Raji (cell line): ENCODE results near the gene ARRB1.

Source experiments
- POLR2A ChIP-seq: IDR thresholded peaks from 2 replicates; pipeline ENCODE4 v1.6.1; 2011; ENCODE audit warnings: low read depth, low read length, control low read depth; ENCODE audit not compliant: insufficient read depth

Gene ARRB1

DNA sequence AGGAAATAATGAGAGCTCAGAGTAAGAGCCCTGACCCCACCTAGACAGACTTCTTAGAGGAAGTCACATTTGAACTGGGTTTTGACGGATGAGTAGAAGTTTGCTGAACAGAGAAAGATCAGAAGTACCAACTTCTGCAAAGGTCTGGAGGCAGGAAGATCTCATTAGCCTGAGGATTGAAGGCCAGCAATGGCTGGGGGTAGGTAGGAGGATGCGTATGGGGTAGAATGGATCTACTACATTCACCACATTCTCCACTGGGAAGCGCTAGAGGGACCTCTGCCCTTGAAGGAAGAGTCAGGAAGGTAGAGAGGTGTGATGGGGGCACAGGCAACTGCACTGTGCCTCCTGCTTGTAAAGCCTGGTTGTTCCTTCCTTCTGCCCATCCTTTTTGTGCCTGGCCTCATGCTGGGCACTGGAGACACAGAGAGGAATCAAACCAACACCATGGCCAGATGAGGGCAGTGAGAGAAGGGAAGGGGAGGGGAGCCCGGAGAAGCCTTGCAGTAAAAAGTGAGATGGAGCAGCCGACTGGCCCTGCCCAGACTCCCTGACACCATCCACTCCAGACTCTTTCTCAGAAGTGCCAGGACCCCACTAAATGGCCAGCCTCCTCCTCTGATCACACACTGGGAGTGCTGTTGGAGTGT is 106.0 kb downstream of the ARRB1 start:
- TF ChIP-seq POLR2A, result no peak

GRCh38 chr11:75244052-75244814 is 107.2 kb downstream of the ARRB1 start:
- no peak for TF ChIP-seq POLR2A

GRCh38 chr11:75242722-75243600 is 108.5 kb downstream of the ARRB1 start:
- no peak for TF ChIP-seq POLR2A

DNA sequence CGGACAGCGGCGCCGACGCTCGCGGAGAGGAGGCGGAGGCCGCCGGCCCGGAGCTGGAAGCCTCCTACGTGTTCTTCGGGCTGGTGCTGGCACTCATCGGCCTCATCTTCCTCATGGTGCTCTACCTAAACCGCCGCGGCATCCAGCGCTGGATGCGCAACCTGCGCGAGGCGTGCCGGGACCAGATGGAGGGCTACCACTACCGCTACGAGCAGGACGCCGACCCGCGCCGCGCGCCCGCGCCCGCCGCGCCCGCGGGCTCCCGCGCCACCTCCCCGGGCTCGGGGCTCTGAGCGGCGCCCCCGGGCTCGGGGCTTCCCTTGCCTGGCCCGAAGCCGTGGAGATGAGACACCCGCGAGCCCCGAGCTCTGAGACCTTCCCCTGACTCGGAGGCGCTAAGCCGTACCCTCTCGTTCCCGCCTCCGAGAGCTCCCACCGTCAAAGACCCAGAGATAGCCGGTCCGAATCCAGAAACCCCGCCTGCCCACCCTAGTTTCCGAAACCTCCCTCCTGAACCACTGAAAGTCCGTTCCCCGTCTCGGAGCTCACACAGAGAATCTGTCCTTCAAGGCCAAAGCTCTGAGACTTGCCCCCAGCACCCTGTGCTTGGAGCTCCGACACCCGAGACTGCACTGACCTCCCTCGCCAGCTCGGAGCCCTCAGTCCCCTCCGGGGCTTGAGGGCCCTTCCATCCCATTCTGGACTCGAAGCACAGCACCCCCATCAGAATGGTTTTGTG is 109.4 kb downstream of the ARRB1 start:
- no peak for TF ChIP-seq POLR2A

DNA sequence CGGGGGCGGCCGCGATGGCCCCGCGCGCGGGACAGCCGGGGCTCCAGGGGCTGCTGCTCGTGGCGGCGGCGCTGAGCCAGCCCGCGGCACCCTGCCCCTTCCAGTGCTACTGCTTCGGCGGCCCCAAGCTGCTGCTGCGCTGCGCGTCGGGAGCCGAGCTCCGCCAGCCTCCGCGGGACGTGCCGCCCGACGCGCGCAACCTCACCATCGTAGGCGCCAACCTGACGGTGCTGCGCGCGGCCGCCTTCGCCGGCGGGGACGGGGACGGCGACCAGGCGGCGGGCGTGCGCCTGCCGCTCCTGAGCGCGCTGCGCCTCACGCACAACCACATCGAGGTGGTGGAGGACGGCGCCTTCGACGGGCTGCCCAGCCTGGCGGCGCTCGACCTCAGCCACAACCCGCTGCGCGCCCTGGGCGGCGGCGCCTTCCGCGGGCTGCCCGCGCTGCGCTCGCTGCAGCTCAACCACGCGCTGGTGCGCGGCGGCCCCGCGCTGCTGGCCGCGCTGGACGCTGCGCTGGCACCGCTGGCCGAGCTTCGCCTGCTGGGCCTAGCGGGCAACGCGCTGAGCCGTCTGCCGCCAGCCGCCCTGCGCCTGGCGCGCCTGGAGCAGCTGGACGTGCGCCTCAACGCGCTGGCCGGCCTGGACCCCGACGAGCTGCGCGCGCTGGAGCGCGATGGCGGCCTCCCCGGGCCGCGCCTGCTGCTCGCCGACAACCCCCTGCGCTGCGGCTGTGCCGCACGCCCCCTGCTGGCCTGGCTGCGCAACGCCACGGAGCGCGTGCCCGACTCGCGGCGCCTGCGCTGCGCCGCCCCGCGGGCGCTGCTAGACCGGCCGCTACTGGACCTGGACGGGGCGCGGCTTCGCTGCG is 110.2 kb downstream of the ARRB1 start:
- no peak for TF ChIP-seq POLR2A

- no peak for TF ChIP-seq POLR2A
Measured at GRCh38 chr11:75240311-75241035, 111.0 kb downstream of the ARRB1 start, which contains the start of gene TPBGL. Gene TPBGL, plus strand, starts transcription at chr11:75240774. Its CDS starts 276 bp downstream, at chr11:75241050.

DNA sequence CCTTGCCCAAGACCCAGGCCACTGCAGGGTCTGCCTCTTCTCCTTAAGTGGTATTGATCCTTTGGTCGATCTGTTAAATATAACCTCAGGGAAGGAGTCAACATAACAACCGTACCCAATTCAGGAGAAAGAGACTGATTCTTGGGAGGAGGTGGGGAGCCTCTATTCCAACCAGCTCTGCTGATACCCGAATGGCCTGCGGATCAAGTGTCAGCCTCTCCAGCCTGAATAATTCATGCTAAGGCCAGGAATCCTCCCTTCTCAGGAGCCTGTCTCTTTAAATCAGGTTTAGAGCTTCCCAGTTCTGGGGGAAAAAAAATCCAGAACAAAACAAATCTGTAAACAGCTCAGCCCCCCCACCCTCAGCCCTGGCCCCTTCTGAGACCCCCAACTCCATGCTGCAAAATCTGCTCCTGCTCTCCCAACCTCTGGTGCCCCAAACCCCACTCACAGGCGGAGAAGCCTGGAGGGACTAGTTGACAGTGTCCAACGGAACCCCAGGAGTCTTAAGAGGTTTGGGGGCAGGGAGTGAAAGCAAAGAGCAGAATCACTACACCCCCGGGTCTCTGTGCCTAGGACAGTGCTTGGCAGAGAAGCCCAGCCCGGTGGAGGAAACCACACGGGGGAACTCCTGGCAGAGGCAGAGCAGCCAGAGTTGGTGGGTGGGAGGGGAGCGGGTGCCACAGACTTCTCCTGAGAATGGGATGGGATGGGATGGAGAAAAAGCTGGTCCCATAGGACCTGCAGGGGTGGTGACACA is 111.8 kb downstream of the ARRB1 start:
- no peak for TF ChIP-seq POLR2A

DNA sequence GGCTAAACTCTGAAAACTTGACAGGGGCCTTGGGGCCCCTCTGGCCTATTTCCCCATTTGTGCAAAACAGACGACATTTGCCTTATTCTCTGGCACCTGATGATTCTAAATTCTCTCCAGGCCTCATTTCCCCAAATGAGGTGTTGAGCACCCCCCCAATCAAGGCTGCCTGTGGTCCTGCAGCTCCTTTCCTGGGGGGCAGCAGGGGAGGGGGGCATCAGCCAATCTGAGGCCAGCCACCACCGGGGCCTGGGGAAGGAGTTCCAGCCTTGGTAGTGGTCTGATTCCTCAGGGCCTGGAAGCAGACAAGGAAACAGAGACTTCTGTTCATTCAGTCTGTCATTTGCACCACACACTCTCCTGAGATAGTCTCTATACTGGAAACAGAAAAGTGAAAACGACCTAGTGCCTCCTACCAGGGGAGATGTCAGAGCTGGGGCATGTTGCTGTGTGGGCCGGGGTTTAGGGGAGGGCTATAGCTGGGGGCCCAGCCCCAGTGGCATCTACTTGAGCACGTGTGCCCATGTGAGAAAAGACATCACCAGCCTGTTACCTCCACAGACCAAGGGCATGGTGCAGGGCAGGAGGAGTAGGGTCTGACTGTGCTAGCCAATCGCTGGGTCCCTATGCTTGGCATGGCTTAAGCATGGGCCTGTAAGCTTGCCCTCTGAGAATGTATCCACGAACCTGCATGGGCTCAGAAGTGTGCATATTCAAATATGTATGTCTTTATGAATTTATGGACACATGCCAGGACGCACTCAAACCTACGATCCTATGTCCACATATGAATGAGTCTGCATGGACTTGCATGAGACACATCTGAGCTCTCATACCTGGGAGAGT is 112.6 kb downstream of the ARRB1 start:
- TF ChIP-seq POLR2A, result no peak

DNA sequence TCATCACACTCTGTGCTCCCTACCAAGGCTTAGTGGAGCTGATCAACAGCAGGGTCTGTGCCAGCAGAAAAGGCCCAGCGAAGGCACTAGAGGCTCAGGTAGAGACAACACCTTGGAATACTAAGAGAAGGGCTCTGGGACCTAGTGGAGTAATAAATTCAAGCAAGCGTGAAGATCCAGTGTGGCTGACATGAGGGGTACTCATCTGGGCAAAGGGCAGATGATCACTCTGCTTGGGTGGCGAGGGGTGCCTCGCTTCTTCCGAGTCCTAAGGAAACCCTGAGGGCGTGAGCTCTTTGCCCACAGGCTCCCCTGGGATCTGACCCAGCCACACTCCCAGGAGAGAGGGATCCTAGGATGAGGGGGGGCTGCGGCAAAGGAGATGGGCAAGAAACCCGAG is 114.4 kb downstream of the ARRB1 start:
- no peak for TF ChIP-seq POLR2A

- no peak for TF ChIP-seq POLR2A
Measured at GRCh38 chr11:75236062-75236461, 115.4 kb downstream of the ARRB1 start.

- TF ChIP-seq POLR2A, result no peak
Measured at GRCh38 chr11:75233754-75234172, 117.7 kb downstream of the ARRB1 start.

DNA sequence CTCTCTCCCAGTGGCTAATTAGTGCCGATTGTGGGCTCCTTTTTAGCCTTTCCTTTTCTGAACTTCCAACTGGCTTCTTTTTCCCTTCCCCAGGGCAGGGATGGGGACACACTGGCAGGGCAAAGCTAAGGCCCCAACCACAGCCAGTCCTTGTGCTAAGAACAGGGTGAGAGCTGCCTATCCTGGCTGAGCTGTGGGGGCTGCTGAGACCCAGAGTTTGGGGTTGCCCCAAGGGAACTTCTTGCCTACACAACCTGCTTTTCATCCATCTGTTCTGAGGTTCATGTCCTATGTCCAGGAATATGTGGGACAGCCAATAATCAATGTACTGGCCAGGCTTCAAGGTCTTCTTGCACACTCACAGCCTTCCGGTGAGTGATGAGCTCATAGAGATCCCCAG is 120.8 kb downstream of the ARRB1 start:
- TF ChIP-seq POLR2A, result no peak
